ENCODE data around the gene ALDH2. TPM values are rescaled to one million over a fixed set of nuclear protein-coding genes. Genes with fewer than 3 reads are reported as not detected.
A peak's percentile ranks its signal among the peaks of the same experiment; 100 is the strongest.

The ALDH2 gene
- total and polyA plus RNA-seq, 8 donors = 22.3 to 80.2 (median 40.6) TPM

DNA sequence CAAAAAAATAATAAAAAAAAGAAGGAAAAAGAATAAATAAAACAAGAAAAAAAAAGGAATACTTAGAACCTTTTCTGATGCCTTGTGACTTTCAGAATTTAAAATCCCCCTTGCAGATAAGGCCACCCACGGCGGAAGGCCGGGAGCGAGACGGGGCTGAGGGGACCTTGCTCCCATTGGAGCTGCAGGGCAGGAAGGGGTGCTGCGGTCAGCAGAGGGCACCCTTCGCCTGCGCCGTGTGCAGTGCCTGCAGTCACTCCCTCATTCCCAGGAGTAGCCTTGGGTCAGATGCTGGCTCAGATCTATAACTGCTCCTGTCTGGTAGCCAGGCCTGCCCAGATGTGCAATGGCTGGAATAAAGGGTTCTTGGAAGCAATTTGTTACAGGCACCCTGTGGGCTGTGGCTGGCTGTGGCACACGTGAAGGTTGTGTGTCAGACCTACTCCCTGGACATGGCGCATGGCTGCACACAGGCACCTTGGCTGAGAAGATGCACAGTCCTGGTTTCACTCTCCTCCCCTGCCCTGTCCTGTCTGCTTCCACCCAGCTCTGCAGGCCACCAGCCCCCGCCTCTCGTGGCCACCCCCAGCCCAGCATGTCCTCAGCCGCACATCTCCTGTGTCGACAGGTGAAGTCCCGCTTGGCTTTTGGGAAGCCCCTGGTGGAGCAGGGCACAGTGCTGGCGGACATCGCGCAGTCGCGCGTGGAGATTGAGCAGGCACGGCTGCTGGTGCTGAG, 13.4 kb upstream of the ALDH2 start:
- H3K4me3 ChIP-seq = no peak overlapping the region
- H3K27me3 ChIP-seq = no peaks in the 10 kb centered on the region
- H3K36me3 ChIP-seq = peaks cover 0 to 20% (median 0%) of the 10 kb centered on the region in 3 donors
- FAIRE-seq (no peak), ATAC-seq (peak; percentile 87 to 93 (median 90)), DNase-seq (peak; percentile 71 to 90 (median 80))
- no peak overlapping the region for H3K27ac ChIP-seq
- no peaks in the 10 kb centered on the region for H3K9me3 ChIP-seq
- intact Hi-C loops (cut with DNase I) = loop anchor here in 2 of 3 donors (5.0 kb wide), 1 partner anchor 34 kb away; no protein-coding TSS in a partner anchor
- H3K4me1 ChIP-seq = peaks cover 10 to 23% (median 13%) of the 10 kb centered on the region in 3 donors
- 56 to 58% methylated on average over 23 of the region's 23 CpGs for WGBS, 2 donors
- peak; percentile 42 to 77 (median 64) for TF ChIP-seq CTCF (IDR thresholded peaks at IDR 0.05)

GRCh38 chr12:111754671-111755070, 12.1 kb upstream of the ALDH2 start:
- no peak for FAIRE-seq
- no peaks in the 10 kb centered on the region for H3K27me3 ChIP-seq
- TF ChIP-seq CTCF (IDR thresholded peaks at IDR 0.05) = no peak
- no peak overlapping the region for H3K4me3 ChIP-seq
- intact Hi-C loops (cut with DNase I) = loop anchor here in 2 of 3 donors (5.0 kb wide), 1 partner anchor 33 kb away; no protein-coding TSS in a partner anchor
- peaks cover 13 to 29% (median 16%) of the 10 kb centered on the region in 3 donors for H3K4me1 ChIP-seq
- peak in 5 of 6 donors; percentile 34 to 60 (median 44) for DNase-seq
- H3K36me3 ChIP-seq = peaks cover 0 to 8% (median 0%) of the 10 kb centered on the region in 3 donors
- WGBS, 2 donors = 45 to 47% methylated on average over 8 of the region's 8 CpGs
- peak in 2 of 4 donors; percentile 12 to 24 for ATAC-seq
- H3K9me3 ChIP-seq = no peaks in the 10 kb centered on the region
- H3K27ac ChIP-seq = peak overlapping the region in 1 of 4 donors; percentile 11

DNA sequence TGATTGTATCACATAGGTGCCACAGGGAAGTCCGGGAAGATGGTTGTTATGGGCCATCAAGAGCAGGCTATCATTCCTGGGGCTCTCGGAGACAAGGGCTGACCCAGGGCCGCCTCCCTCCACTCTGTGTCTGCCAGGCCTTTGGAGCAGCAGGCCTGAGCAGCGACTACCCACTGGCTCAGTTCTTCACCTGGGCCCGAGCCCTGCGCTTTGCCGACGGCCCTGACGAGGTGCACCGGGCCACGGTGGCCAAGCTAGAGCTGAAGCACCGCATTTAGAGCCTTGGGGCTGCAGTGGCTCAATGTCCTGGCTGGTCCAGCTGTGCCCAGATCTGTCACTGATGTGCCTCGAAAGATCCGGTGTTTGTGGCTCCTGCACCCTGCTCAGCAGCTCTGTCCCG, 10.5 kb upstream of the ALDH2 start:
- ATAC-seq (no peak), FAIRE-seq (no peak), DNase-seq (peak in 1 of 6 donors; percentile 45)
- no peaks in the 10 kb centered on the region for H3K9me3 ChIP-seq
- intact Hi-C loops (cut with DNase I) = no loop called here
- no peak for TF ChIP-seq CTCF (IDR thresholded peaks at IDR 0.05)
- H3K4me3 ChIP-seq = no peak overlapping the region
- H3K27ac ChIP-seq = peak overlapping the region in 1 of 4 donors; percentile 89
- peaks cover 13 to 29% (median 16%) of the 10 kb centered on the region in 3 donors for H3K4me1 ChIP-seq
- H3K27me3 ChIP-seq = no peaks in the 10 kb centered on the region
- H3K36me3 ChIP-seq = peaks cover 0 to under 1% (median 0%) of the 10 kb centered on the region in 3 donors
- WGBS, 2 donors = 93 to 96% methylated on average over 15 of the region's 15 CpGs

GRCh38 chr12:111756681-111757080, 10.1 kb upstream of the ALDH2 start:
- no peak for DNase-seq
- H3K9me3 ChIP-seq = no peaks in the 10 kb centered on the region
- H3K4me3 ChIP-seq = no peak overlapping the region
- no peaks in the 10 kb centered on the region for H3K36me3 ChIP-seq
- peak overlapping the region in 2 of 4 donors; percentile 6 to 89 for H3K27ac ChIP-seq
- no peak for TF ChIP-seq CTCF (IDR thresholded peaks at IDR 0.05)
- ATAC-seq = no peak
- intact Hi-C loops (cut with DNase I) = no loop called here
- no peaks in the 10 kb centered on the region for H3K27me3 ChIP-seq
- no peak for FAIRE-seq
- WGBS, 2 donors = 70 to 72% methylated on average over 7 of the region's 7 CpGs
- peaks cover 13 to 29% (median 16%) of the 10 kb centered on the region in 3 donors for H3K4me1 ChIP-seq

Data from pancreas (tissue), 10 donors.